HCT116 (cell line): ENCODE results near the gene MEGF8. TPM values are rescaled to one million over a fixed set of nuclear protein-coding genes. Genes with fewer than 3 reads are reported as not detected.

Experiments used
- ATAC-seq: fragments of 200-7000 bp; cut with Tn5 transposase; 2 replicates; pipeline ENCODE4 v1.9.1; 2020; ENCODE audit warnings: mild to moderate bottlenecking, moderate library complexity
- BruUV-seq: library from RNA; stranded (reverse); fragments of 400-500 nt; replicated peaks from 2 replicates; lab custom pipeline; 2021; lab: Mats Ljungman, UMichigan
- CTCF ChIA-PET: fragments of 300-600 bp; sonication (Branson Sonifier 250); formaldehyde crosslinking; loops from one replicate; lab custom pipeline; 2021; ENCODE audit warnings: antibody characterized with exemption; lab: Charles Lee
- POLR2A ChIA-PET: fragments of 300-600, 350-600 bp; sonication (Branson Sonifier 250); formaldehyde crosslinking; loops from one replicate; lab custom pipeline; 2021; ENCODE audit warnings: antibody characterized with exemption; lab: Charles Lee
- RAD21 ChIA-PET, 2 experiments: fragments of 300-600 bp; sonication (Branson Sonifier 250); formaldehyde crosslinking; loops; one replicate each; lab custom pipeline; 2023; ENCODE audit warnings: low total read pairs in 2 of 2; ENCODE audit not compliant: uncharacterized antibody in 2 of 2, unreplicated experiment in 2 of 2, low non-redundant PET in 1 of 2; lab: Charles Lee
- DNase-seq: peaks from one replicate; pipeline ENCODE4 v3.0.0-alpha.2; 2010; ENCODE audit warnings: low read depth, low spot score
- H2AFZ ChIP-seq: fragments of 200-600 bp; shearing (Covaris generic), sonication (generic); 2 replicates; pipeline ENCODE4 v1.6.1; 2017; ENCODE audit warnings: low read depth, mixed run types, mixed read lengths, antibody characterized with exemption, low read length; ENCODE audit not compliant: poor library complexity, severe bottlenecking
- H3K27ac ChIP-seq: 2 replicates; pipeline ENCODE4 v1.5.1; 2012; ENCODE audit warnings: low read depth, low read length
- H3K27me3 ChIP-seq: fragments of 200-600 bp; sonication (generic); 2 replicates; pipeline ENCODE4 v1.6.1; 2016; ENCODE audit warnings: mixed run types, low read length, mixed read lengths; ENCODE audit not compliant: insufficient read depth
- H3K36me3 ChIP-seq, 2 experiments: fragments of 200-500 bp in 1 of 2; fragments of 200-600 bp in 1 of 2; sonication (Bioruptor generic) in 1 of 2; sonication (generic) in 1 of 2; 2 replicates each; pipeline versions ENCODE4 v1.5.1 to v1.6.1; 2014 to 2016; ENCODE audit warnings: low read length in 2 of 2, inconsistent platforms in 1 of 2, mixed read lengths in 1 of 2, mixed run types in 1 of 2; ENCODE audit not compliant: insufficient read depth in 2 of 2, control insufficient read depth in 1 of 2
- H3K4me1 ChIP-seq, 2 experiments: fragments of 200-600 bp in 1 of 2; sonication (generic) in 1 of 2; 2 replicates each; pipeline versions ENCODE4 v1.5.1 to v1.6.1; 2012 to 2017; ENCODE audit warnings: low read length in 2 of 2, inconsistent platforms in 1 of 2, mild to moderate bottlenecking in 1 of 2, mixed read lengths in 1 of 2, mixed run types in 1 of 2, moderate library complexity in 1 of 2; ENCODE audit not compliant: insufficient read depth in 2 of 2, control insufficient read depth in 1 of 2
- H3K4me2 ChIP-seq: fragments of 200-600 bp; sonication (generic); 2 replicates; pipeline ENCODE4 v1.6.1; 2017; ENCODE audit warnings: mixed run types, low read length, mixed read lengths
- H3K4me3 ChIP-seq, 2 experiments: fragments of 200-600 bp in 1 of 2; sonication (generic) in 1 of 2; replicated peaks in 1 of 2; 2 replicates each; pipeline ENCODE4 v1.5.1; 2011 to 2016; ENCODE audit warnings: low read length in 2 of 2, control low read depth in 1 of 2, low read depth in 1 of 2, mild to moderate bottlenecking in 1 of 2, mixed read lengths in 1 of 2, mixed run types in 1 of 2
- H3K79me2 ChIP-seq: fragments of 200-600 bp; sonication (generic); 2 replicates; pipeline ENCODE4 v1.6.1; 2017; ENCODE audit warnings: mild to moderate bottlenecking, mixed run types, low read length, moderate library complexity, mixed read lengths; ENCODE audit not compliant: insufficient read depth
- H3K9ac ChIP-seq: fragments of 200-600 bp; sonication (generic); 2 replicates; pipeline ENCODE4 v1.6.1; 2016; ENCODE audit warnings: low read length, mixed read lengths
- H3K9me2 ChIP-seq: fragments of 200-600 bp; sonication (generic), shearing (Covaris generic); 2 replicates; pipeline ENCODE4 v1.6.1; 2017; ENCODE audit warnings: mixed run types, mild to moderate bottlenecking, moderate library complexity; ENCODE audit not compliant: insufficient read depth
- H3K9me3 ChIP-seq, 2 experiments: fragments of 200-500 bp in 1 of 2; fragments of 200-600 bp in 1 of 2; sonication (Bioruptor generic) in 1 of 2; sonication (generic) in 1 of 2; 2 replicates each; pipeline ENCODE4 v1.6.1; 2014 to 2017; ENCODE audit warnings: low read length in 2 of 2, mixed read lengths in 2 of 2, inconsistent platforms in 1 of 2, low read depth in 1 of 2, mild to moderate bottlenecking in 1 of 2, mixed run types in 1 of 2, moderate library complexity in 1 of 2; ENCODE audit not compliant: control insufficient read depth in 1 of 2, insufficient read depth in 1 of 2
- H4K20me1 ChIP-seq: fragments of 200-600 bp; sonication (generic), shearing (Covaris generic); 2 replicates; pipeline ENCODE4 v1.6.1; 2017; ENCODE audit warnings: mixed run types, mild to moderate bottlenecking, moderate library complexity; ENCODE audit not compliant: insufficient read depth
- ELF1 ChIP-seq: IDR thresholded peaks from 2 replicates; pipeline ENCODE4 v1.6.1; 2012; ENCODE audit warnings: low read depth, borderline replicate concordance
- POLR2AphosphoS5 ChIP-seq: IDR thresholded peaks from 2 replicates; pipeline ENCODE4 v1.6.1; 2011; ENCODE audit warnings: mild to moderate bottlenecking, low read depth, low read length, moderate library complexity
- REST ChIP-seq: IDR thresholded peaks from 2 replicates; pipeline ENCODE4 v1.6.1; 2012; ENCODE audit warnings: low read depth
- SIN3A ChIP-seq: IDR thresholded peaks from 2 replicates; pipeline ENCODE4 v1.6.1; 2012; ENCODE audit warnings: low read depth
- SP1 ChIP-seq: IDR thresholded peaks from 2 replicates; pipeline ENCODE4 v1.6.1; 2012; ENCODE audit warnings: low read depth
- SRF ChIP-seq: IDR thresholded peaks from 2 replicates; pipeline ENCODE4 v1.6.1; 2012; ENCODE audit warnings: low read depth
- intact Hi-C: fragments of 100-400 bp; cut with micrococcal nuclease; formaldehyde crosslinking; loops from 2 replicates; pipeline ENCODE4 v1.10.0; 2022
- total RNA-seq: library from RNA; stranded (reverse); gene quantifications from one replicate; pipeline ENCODE4 v1.2.1, GENCODE V29; 2021; ENCODE audit not compliant: unreplicated experiment

The MEGF8 gene
- total RNA-seq, 1 experiment from 2014 or later = 24.0 TPM

GRCh38 chr19:42352301-42353259 is 27.1 kb downstream of the MEGF8 start:
- CTCF ChIA-PET = no interaction called here
- H3K27me3 ChIP-seq = no peaks in the 10 kb centered on the region
- POLR2A ChIA-PET = no interaction called here
- ATAC-seq = no peak
- intact Hi-C loops = no loop called here
- H2AFZ ChIP-seq = no peak overlapping the region
- RAD21 ChIA-PET = no interaction called here
- no peak overlapping the region for H3K4me2 ChIP-seq
- no peak overlapping the region for H3K9ac ChIP-seq
- H3K9me2 ChIP-seq = no peaks in the 10 kb centered on the region
- TF ChIP-seq SIN3A (no peak), POLR2AphosphoS5 (no peak), ELF1 (no peak), SP1 (no peak), REST (no peak), SRF (no peak)
- TF ChIP-seq, all 23 proteins: peak for 0
- Histone ChIP-seq H3K9me3 (no peaks in the 10 kb centered on the region), H3K4me3 (no peak overlapping the region), H3K27ac (no peak overlapping the region), H3K4me1 (no peaks in the 10 kb centered on the region), H4K20me1 (no peaks in the 10 kb centered on the region), H3K36me3 (no peaks in the 10 kb centered on the region; a peak in 1 of 4 replicates), H3K79me2 (no peaks in the 10 kb centered on the region)
- BruUV-seq = no TSS peak
- no peak for DNase-seq
